Caki2 (cell line): ENCODE results near the gene ZNF263. TPM values are rescaled to one million over a fixed set of nuclear protein-coding genes. Genes with fewer than 3 reads are reported as not detected.
"Not testable (repeated sequence)": the region's sequence is repeated elsewhere in the genome, so short reads cannot be mapped to it uniquely, and the experiment has no call there.

Experiments used
- DNase-seq: peaks from one replicate; pipeline ENCODE4 v3.0.0-alpha.2; 2015; ENCODE audit warnings: low read depth
- in situ Hi-C: cut with HindIII; loops from 2 replicates; pipeline ENCODE4 v1.10.0; 2016; ENCODE audit warnings: low sequenced_read_pairs, low pct_unique_long_range_greater_than_20kb, mixed read lengths
- total RNA-seq: library from RNA; depleted of rRNA; stranded (reverse); fragments of >200 nt; shearing (Covaris generic); gene quantifications from 2 replicates; pipeline ENCODE4 v1.2.3, GENCODE V29; 2014; ENCODE audit warnings: low replicate concordance

Gene ZNF263
- total RNA-seq, 1 experiment from 2014 or later, result 58.5 TPM

GRCh38 chr16:3264137-3265036 is 18.9 kb upstream of the ZNF263 start:
- peak; percentile 99 for DNase-seq
- in situ Hi-C loops, result no loop called here

- peak; percentile 35 for DNase-seq
- in situ Hi-C loops, result no loop called here
Observed at GRCh38 chr16:3266873-3267537, 16.3 kb upstream of the ZNF263 start.

- DNase-seq, result no peak
- in situ Hi-C loops, result no loop called here
Observed at GRCh38 chr16:3268294-3268693, 15.0 kb upstream of the ZNF263 start.

GRCh38 chr16:3270718-3271117 is 12.6 kb upstream of the ZNF263 start:
- in situ Hi-C loops, DNase-seq: not testable (repeated sequence)

- DNase-seq, in situ Hi-C loops: not testable (repeated sequence)
Observed at GRCh38 chr16:3271281-3271680, 12.0 kb upstream of the ZNF263 start.

GRCh38 chr16:3274490-3274889 is 8.8 kb upstream of the ZNF263 start:
- DNase-seq, result peak; percentile 88
- in situ Hi-C loops, result no loop called here

GRCh38 chr16:3274947-3275346 is 8.3 kb upstream of the ZNF263 start:
- no peak for DNase-seq
- in situ Hi-C loops, result no loop called here

- in situ Hi-C loops, result no loop called here
Observed at GRCh38 chr16:3276679-3277078, 6.6 kb upstream of the ZNF263 start.

GRCh38 chr16:3281222-3281820 is 2.0 kb upstream of the ZNF263 start:
- no peak for DNase-seq
- in situ Hi-C loops, result no loop called here

More at GRCh38 chr16:3276679-3277078, 6.6 kb upstream of the ZNF263 start:
- no peak for DNase-seq

GRCh38 chr16:3282103-3282729 is 1.1 kb upstream of the ZNF263 start:
- DNase-seq, result no peak
- in situ Hi-C loops, result no loop called here

- in situ Hi-C loops, result no loop called here
- DNase-seq, result peak; percentile 27
Observed at GRCh38 chr16:3283543-3284447, 504 bp downstream of the ZNF263 start.

- in situ Hi-C loops, result no loop called here
- no peak for DNase-seq
Observed at GRCh38 chr16:3285131-3285530, 1.8 kb downstream of the ZNF263 start.

GRCh38 chr16:3289998-3290673 is 6.8 kb downstream of the ZNF263 start:
- in situ Hi-C loops, result no loop called here
- peak; percentile 54 for DNase-seq

GRCh38 chr16:3292604-3293003 is 9.3 kb downstream of the ZNF263 start:
- in situ Hi-C loops, result no loop called here
- DNase-seq, result no peak

GRCh38 chr16:3295209-3295608 is 11.9 kb downstream of the ZNF263 start:
- in situ Hi-C loops, result no loop called here
- no peak for DNase-seq

GRCh38 chr16:3295783-3296182 is 12.5 kb downstream of the ZNF263 start:
- no peak for DNase-seq
- in situ Hi-C loops, result no loop called here

GRCh38 chr16:3304370-3304769 is 21.1 kb downstream of the ZNF263 start:
- in situ Hi-C loops, result no loop called here
- no peak for DNase-seq
